GM12801 (cell line): ENCODE data around the gene COL12A1.

Source experiments
- CTCF ChIP-seq: IDR thresholded peaks from one replicate; pipeline ENCODE4 v1.5.1; 2011; ENCODE audit warnings: control low read depth; ENCODE audit not compliant: insufficient read length; ENCODE audit errors: extremely low read depth

Gene COL12A1

GRCh38 chr6:75211920-75212590 is 6.2 kb upstream of the COL12A1 start:
- no peak for TF ChIP-seq CTCF

- TF ChIP-seq CTCF: no peak
Observed at GRCh38 chr6:75210885-75211739, 5.3 kb upstream of the COL12A1 start.

DNA sequence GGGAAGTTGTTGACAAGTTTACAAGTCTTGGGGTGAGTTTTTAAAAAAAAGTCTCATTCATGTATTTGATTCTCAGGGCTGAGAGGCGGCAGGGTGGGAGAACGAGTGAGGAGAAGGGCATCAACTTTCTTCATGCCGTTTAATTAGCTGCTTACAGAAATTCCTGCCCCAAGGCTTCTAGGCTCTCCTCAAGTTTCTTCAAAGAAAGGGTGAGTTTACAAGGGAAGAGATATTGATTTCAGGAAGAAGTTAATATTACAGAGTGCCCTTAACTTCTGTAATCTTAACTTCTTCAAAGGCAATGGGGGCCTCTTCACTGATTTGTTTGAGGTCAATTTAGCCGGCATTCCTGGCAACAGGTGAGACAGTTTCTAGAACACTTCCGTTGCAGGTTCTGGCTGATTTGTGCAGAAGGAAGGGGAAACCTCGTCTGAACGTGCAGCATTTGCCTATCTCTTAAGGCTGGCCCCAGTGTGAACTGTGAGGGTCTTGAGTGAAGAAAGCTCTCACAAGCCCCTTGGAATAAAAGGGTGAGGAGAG is 3.4 kb upstream of the COL12A1 start:
- no peak for TF ChIP-seq CTCF

- TF ChIP-seq CTCF: no peak
Observed at GRCh38 chr6:75208298-75209183, 2.7 kb upstream of the COL12A1 start.

DNA sequence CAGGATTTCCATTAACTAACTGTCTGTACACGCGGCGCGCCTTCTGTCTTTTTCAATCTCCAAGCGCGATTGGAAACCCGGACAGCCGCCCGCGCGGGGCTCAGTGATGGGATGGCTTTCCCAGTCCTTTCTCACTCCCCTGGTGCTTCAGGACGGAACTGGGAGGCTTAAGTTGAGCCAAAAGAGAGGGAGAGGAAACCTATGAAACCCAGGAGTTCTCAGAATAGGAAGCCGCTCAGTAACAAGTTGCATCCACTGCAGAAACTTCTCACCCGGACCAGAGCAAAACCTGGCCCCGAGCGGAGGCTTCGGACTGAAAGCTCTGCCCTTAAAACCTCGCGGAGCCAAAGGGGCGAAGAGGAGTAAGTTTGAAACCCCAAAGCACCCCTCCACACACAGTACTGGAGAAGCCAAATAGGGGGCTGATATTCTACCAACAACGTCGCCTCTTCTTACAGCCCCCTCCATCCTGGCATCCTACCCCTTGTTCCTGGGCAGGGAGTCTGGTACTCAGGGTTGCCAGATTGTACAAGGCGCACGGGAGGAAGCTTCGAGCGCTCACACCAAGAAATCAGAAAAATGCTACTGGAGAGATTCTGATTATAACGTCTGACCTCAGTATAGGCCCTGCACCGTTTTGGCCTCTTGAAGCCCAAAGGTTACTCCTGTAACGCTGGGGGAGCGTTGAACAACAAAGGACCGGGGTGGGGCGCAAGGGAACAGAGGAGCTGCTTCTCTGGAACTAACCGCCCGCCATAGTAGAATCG is 906 bp upstream of the COL12A1 start:
- no peak for TF ChIP-seq CTCF

- no peak for TF ChIP-seq CTCF
Observed at GRCh38 chr6:75204959-75205775, 686 bp downstream of the COL12A1 start.
